Measurements from ENCODE around the gene TTLL5. TPM values are rescaled to one million over a fixed set of nuclear protein-coding genes. Genes with fewer than 3 reads are reported as not detected.

The TTLL5 gene
- total RNA-seq, 1 experiment from 2014 or later: 34.7 TPM

DNA sequence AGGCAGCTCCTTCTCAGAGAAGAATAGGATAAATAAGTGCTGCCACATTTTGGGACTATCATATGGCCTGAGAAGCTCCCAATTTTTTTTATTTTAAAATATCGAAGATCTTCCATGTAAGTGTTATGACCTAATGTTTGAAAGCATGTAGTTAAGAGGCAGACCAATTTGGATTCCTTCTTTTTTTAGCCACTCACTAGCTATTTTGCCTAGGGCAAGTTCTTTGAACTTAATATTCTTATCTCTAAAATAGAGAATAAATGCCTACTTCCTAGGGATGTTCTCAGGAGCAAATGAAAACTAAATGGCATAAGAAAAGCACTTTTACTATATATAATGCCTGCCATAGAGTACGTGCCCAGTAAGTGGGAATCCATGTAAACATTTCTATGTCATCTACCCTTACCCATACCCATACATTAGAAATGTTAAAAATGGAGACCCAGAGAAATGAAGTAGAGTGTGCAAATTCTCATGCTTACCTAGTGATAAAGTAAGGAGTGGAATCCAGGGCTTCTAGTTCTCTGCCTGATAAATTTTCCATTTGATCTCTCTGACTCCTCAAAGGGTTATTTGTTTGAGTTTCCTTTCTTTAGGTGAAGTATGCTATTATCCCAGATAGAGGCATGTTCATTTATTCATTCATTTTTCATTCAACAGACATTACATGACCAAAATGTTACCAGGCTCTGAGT is 172.4 kb downstream of the TTLL5 start:
- Histone ChIP-seq H3K4me2 (ENCODE audit: low read length) (peak overlapping the region; percentile 89), H4K20me1 (ENCODE audit: low read length) (no peaks in the 10 kb centered on the region), H2AFZ (ENCODE audit: low read length) (no peak overlapping the region), H3K79me2 (ENCODE audit: low read length) (no peaks in the 10 kb centered on the region), H3K36me3 (ENCODE audit: low read depth, low read length) (0 out of 2 replicates have a peak, but pooled peaks cover 2% of the 10 kb centered on the region), H3K9me3 (ENCODE audit: low read length) (no peaks in the 10 kb centered on the region), H3K9me2 (replicated peaks; ENCODE audit: low read length) (no peaks in the 10 kb centered on the region), H3K27me3 (ENCODE audit: low read length) (no peaks in the 10 kb centered on the region), H3K27ac (ENCODE audit: low read length) (peak overlapping the region; percentile 99), H3K4me3 (ENCODE audit: low read length) (0 out of 2 replicates have a peak overlapping the region, but pooled peaks have one; percentile 43), H3K4me1 (ENCODE audit: insufficient read depth, low read length) (peaks cover 52% of the 10 kb centered on the region), H3K9ac (ENCODE audit: low read length) (peak overlapping the region; percentile 90), H3F3A (ENCODE audit: low read length, unreplicated experiment) (no peaks in the 10 kb centered on the region)
- ATAC-seq: no peak
- no peak for DNase-seq
- intact Hi-C loops (cut with micrococcal nuclease): loop anchor here (2.0 kb wide), 1 partner anchor 149 kb away; no protein-coding TSS in a partner anchor
- BruUV-seq (replicated peaks): no TSS peak
- POLR2A ChIA-PET (ENCODE audit: unreplicated experiment): interaction anchor here (0.6 kb wide), 1 partner anchor 11 kb away, joined by 3 read pairs; no protein-coding TSS in a partner anchor
- TF ChIP-seq EZH2phosphoT487 (IDR thresholded peaks at IDR 0.05; ENCODE audit: borderline replicate concordance, low read length): no peak
- no peak for TF ChIP-seq EZH2 (IDR thresholded peaks at IDR 0.05; ENCODE audit: low read length, unreplicated experiment)
- TF ChIP-seq, protein P1, sequence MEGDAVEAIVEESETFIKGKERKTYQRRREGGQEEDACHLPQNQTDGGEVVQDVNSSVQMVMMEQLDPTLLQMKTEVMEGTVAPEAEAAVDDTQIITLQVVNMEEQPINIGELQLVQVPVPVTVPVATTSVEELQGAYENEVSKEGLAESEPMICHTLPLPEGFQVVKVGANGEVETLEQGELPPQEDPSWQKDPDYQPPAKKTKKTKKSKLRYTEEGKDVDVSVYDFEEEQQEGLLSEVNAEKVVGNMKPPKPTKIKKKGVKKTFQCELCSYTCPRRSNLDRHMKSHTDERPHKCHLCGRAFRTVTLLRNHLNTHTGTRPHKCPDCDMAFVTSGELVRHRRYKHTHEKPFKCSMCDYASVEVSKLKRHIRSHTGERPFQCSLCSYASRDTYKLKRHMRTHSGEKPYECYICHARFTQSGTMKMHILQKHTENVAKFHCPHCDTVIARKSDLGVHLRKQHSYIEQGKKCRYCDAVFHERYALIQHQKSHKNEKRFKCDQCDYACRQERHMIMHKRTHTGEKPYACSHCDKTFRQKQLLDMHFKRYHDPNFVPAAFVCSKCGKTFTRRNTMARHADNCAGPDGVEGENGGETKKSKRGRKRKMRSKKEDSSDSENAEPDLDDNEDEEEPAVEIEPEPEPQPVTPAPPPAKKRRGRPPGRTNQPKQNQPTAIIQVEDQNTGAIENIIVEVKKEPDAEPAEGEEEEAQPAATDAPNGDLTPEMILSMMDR (conservative IDR thresholded peaks at IDR 0.05; ENCODE audit: low read depth, low read length): no peak
- CTCF ChIA-PET: interaction anchor here (1.5 to 2.4 kb wide), 2 partner anchors 39 to 149 kb away, joined by 11 to 19 read pairs; no protein-coding TSS in a partner anchor

DNA sequence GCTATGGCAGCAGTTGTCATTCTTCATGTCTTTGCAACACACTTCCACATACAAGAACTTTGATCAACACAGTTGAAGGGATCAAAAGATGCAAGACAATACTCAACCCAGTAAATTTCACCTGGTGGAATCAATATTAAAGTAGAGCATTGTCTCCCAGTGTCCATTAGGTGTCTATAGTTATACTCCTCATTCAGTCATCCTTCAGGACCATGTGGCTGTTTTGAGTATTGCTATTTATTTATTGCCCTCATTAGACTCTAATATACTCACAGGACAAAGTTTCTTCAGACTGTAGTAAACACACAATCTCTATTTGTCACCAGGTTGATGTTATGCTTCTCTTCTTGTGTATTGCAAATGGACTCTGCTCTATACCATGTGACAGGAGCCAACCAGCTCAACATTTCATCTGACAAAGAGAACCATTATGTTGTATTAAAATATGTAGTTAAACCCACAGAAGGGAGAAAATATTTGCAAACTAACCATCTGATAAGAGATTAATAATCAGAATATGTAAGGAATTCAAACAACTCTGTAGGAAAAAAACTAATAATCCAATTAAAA is 174.2 kb downstream of the TTLL5 start:
- Histone ChIP-seq H3K27ac (ENCODE audit: low read length) (no peak overlapping the region), H3K9me3 (ENCODE audit: low read length) (no peaks in the 10 kb centered on the region), H3K9ac (ENCODE audit: low read length) (no peak overlapping the region), H3K4me3 (ENCODE audit: low read length) (no peak overlapping the region), H3K27me3 (ENCODE audit: low read length) (no peaks in the 10 kb centered on the region), H2AFZ (ENCODE audit: low read length) (no peak overlapping the region), H3K36me3 (ENCODE audit: low read depth, low read length) (0 out of 2 replicates have a peak, but pooled peaks cover 2% of the 10 kb centered on the region), H3K79me2 (ENCODE audit: low read length) (no peaks in the 10 kb centered on the region), H3K4me1 (ENCODE audit: insufficient read depth, low read length) (peaks cover 40% of the 10 kb centered on the region), H4K20me1 (ENCODE audit: low read length) (no peaks in the 10 kb centered on the region), H3F3A (ENCODE audit: low read length, unreplicated experiment) (no peaks in the 10 kb centered on the region), H3K9me2 (replicated peaks; ENCODE audit: low read length) (no peaks in the 10 kb centered on the region), H3K4me2 (ENCODE audit: low read length) (no peak overlapping the region)
- POLR2A ChIA-PET (ENCODE audit: unreplicated experiment): no interaction called here
- CTCF ChIA-PET: interaction anchor here (1.0 kb wide), 1 partner anchor 32 kb away, joined by 4 read pairs; no protein-coding TSS in a partner anchor
- DNase-seq (no peak), ATAC-seq (no peak)
- no TSS peak for BruUV-seq (replicated peaks)
- TF ChIP-seq, protein P1 (conservative IDR thresholded peaks at IDR 0.05; ENCODE audit: low read depth, low read length): peak; percentile 34; the same call in 1 of the 2 replicates
- TF ChIP-seq EZH2phosphoT487 (IDR thresholded peaks at IDR 0.05; ENCODE audit: borderline replicate concordance, low read length): no peak
- intact Hi-C loops (cut with micrococcal nuclease): no loop called here

DNA sequence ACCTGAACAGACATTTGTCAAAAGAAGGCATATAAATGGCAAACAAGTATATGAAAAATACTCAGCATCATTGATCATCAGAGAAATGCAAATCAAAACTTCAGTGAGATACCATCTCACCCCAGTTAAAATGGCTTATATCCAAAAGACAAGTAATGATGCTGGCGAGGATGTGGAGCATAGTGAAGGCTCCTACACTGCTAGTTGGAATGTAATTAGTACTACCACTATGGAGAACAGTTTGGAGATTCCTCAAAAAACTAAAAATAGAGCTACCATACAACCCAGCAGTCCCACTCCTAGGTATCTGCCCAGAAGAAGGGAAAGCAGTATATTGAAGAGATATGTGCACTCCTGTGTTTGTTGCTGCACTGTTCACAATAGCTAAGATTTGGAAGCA is 174.7 kb downstream of the TTLL5 start:
- no peak overlapping the region for H2AFZ ChIP-seq (ENCODE audit: low read length)
- H4K20me1 ChIP-seq (ENCODE audit: low read length): no peaks in the 10 kb centered on the region
- no peaks in the 10 kb centered on the region for H3F3A ChIP-seq (ENCODE audit: low read length, unreplicated experiment)
- no peaks in the 10 kb centered on the region for H3K27me3 ChIP-seq (ENCODE audit: low read length)
- H3K79me2 ChIP-seq (ENCODE audit: low read length): no peaks in the 10 kb centered on the region
- intact Hi-C loops (cut with micrococcal nuclease): no loop called here
- ATAC-seq (no peak), DNase-seq (no peak)
- peaks cover 37% of the 10 kb centered on the region for H3K4me1 ChIP-seq (ENCODE audit: insufficient read depth, low read length)
- no peak overlapping the region for H3K4me2 ChIP-seq (ENCODE audit: low read length)
- no peaks in the 10 kb centered on the region for H3K9me3 ChIP-seq (ENCODE audit: low read length)
- H3K27ac ChIP-seq (ENCODE audit: low read length): no peak overlapping the region
- ChIA-PET POLR2A (ENCODE audit: unreplicated experiment) (no interaction called here), CTCF (no interaction called here)
- no peak for TF ChIP-seq EZH2phosphoT487 (IDR thresholded peaks at IDR 0.05; ENCODE audit: borderline replicate concordance, low read length)
- no peak for TF ChIP-seq EZH2 (IDR thresholded peaks at IDR 0.05; ENCODE audit: low read length, unreplicated experiment)
- TF ChIP-seq, protein P1 (conservative IDR thresholded peaks at IDR 0.05; ENCODE audit: low read depth, low read length): no peak
- H3K9ac ChIP-seq (ENCODE audit: low read length): no peak overlapping the region
- H3K36me3 ChIP-seq (ENCODE audit: low read depth, low read length): 0 out of 2 replicates have a peak, but pooled peaks cover 2% of the 10 kb centered on the region
- H3K4me3 ChIP-seq (ENCODE audit: low read length): no peak overlapping the region
- no peaks in the 10 kb centered on the region for H3K9me2 ChIP-seq (replicated peaks; ENCODE audit: low read length)
- BruUV-seq (replicated peaks): no TSS peak

Data from PC-3 (cell line).